HepG2 (cell line): ENCODE measurements around the gene HPD. TPM values are rescaled to one million over a fixed set of nuclear protein-coding genes. Genes with fewer than 3 reads are reported as not detected.
A peak's percentile ranks its signal among the peaks of the same experiment; 100 is the strongest.

Source experiments
- ATAC-seq: fragments of 200-7000 bp; cut with Tn5 transposase; 3 replicates; pipeline ENCODE4 v1.9.1; 2020; ENCODE audit warnings: mild to moderate bottlenecking, moderate library complexity
- BruUV-seq: library from RNA; stranded (reverse); fragments of 400-500 nt; replicated peaks from 2 replicates; lab custom pipeline; 2021; lab: Mats Ljungman, UMichigan
- CTCF ChIA-PET: fragments of 300-600 bp; formaldehyde crosslinking; extraction: SDS; loops from one replicate; lab custom pipeline; 2021; ENCODE audit warnings: low total read pairs, inconsistent platforms, low intra/inter-chr PET ratio; lab: Yijun Ruan, JAX
- POLR2A ChIA-PET: fragments of 350-600 bp; sonication (Branson Sonifier 250); formaldehyde crosslinking; loops from one replicate; lab custom pipeline; 2020; ENCODE audit warnings: antibody characterized with exemption, inconsistent platforms; lab: Yijun Ruan, JAX
- DNase-seq: peaks from one replicate; pipeline ENCODE4 v3.0.0-alpha.2; 2015; ENCODE audit warnings: low spot score
- FAIRE-seq: peaks from 3 replicates; lab custom pipeline; 2011; peaks lifted over from hg19 to GRCh38; lab: Jason Lieb, UNC
- H2AFZ ChIP-seq: one replicate; pipeline ENCODE4 v1.6.1; 2011; ENCODE audit warnings: low read length, inconsistent platforms
- H3K27ac ChIP-seq: fragments of 300-600 bp; 3 replicates; pipeline ENCODE4 v1.8.0; 2011; ENCODE audit warnings: mixed run types, mild to moderate bottlenecking, mixed read lengths, low read length, inconsistent platforms; ENCODE audit not compliant: insufficient read depth; ENCODE audit errors: extremely low read length
- H3K27me3 ChIP-seq, 2 experiments: fragments of 200-600 bp in 1 of 2; 2 replicates in 1 of 2; 3 replicates in 1 of 2; pipeline versions ENCODE4 v1.6.0 to v1.8.0; 2011; ENCODE audit warnings: low read length in 2 of 2, mild to moderate bottlenecking in 2 of 2, moderate library complexity in 2 of 2, inconsistent platforms in 1 of 2; ENCODE audit not compliant: insufficient read depth in 2 of 2, control insufficient read depth in 1 of 2
- H3K36me3 ChIP-seq, 2 experiments: fragments of 200-600 bp in 1 of 2; replicated peaks in 1 of 2; 2 replicates in 1 of 2; 3 replicates in 1 of 2; pipeline versions ENCODE4 v1.5.1 to v1.8.0; 2011; ENCODE audit warnings: low read length in 2 of 2, inconsistent platforms in 1 of 2; ENCODE audit not compliant: insufficient read depth in 2 of 2, control insufficient read depth in 1 of 2
- H3K4me1 ChIP-seq: 2 replicates; pipeline ENCODE4 v1.5.1; 2012; ENCODE audit warnings: low read length, inconsistent platforms; ENCODE audit not compliant: insufficient read depth
- H3K4me2 ChIP-seq: 2 replicates; pipeline ENCODE4 v1.6.0; 2011; ENCODE audit warnings: low read depth, low read length, inconsistent platforms
- H3K4me3 ChIP-seq, 3 experiments: fragments of 200-600 bp in 1 of 3; sonication (generic), shearing (Covaris generic) in 1 of 3; replicated peaks in 1 of 3; 2 replicates each; pipeline ENCODE4 v1.5.1; 2011 to 2016; ENCODE audit warnings: low read length in 3 of 3, inconsistent platforms in 2 of 3, low read depth in 2 of 3, mild to moderate bottlenecking in 2 of 3, control low read depth in 1 of 3, mixed read lengths in 1 of 3; ENCODE audit not compliant: insufficient read depth in 1 of 3
- H3K79me2 ChIP-seq: one replicate; pipeline ENCODE4 v1.6.1; 2011; ENCODE audit warnings: low read length, inconsistent platforms; ENCODE audit not compliant: insufficient read depth
- H3K9ac ChIP-seq: 2 replicates; pipeline ENCODE4 v1.6.0; 2011; ENCODE audit warnings: mild to moderate bottlenecking, low read depth, low read length, inconsistent platforms; ENCODE audit not compliant: insufficient read depth
- H3K9me3 ChIP-seq: 2 replicates; pipeline ENCODE4 v1.5.1; 2012; ENCODE audit warnings: mild to moderate bottlenecking, low read length
- H4K20me1 ChIP-seq: 2 replicates; pipeline ENCODE4 v1.6.0; 2011; ENCODE audit warnings: inconsistent platforms, mild to moderate bottlenecking, low read length, moderate library complexity; ENCODE audit not compliant: insufficient read depth
- CCDC6 ChIP-seq: sonication (generic); formaldehyde crosslinking; IDR thresholded peaks from 2 replicates; pipeline ENCODE4 v1.8.1; 2022; ENCODE audit warnings: mild to moderate bottlenecking, missing genetic modification reagents, moderate library complexity
- MLXIP ChIP-seq: sonication (generic); formaldehyde crosslinking; IDR thresholded peaks from 2 replicates; pipeline ENCODE4 v1.9.0; 2021; ENCODE audit warnings: missing genetic modification reagents, borderline replicate concordance
- MYC ChIP-seq: sonication (generic); formaldehyde crosslinking; IDR thresholded peaks from 2 replicates; pipeline ENCODE4 v1.9.0; 2021; ENCODE audit warnings: missing genetic modification reagents, borderline replicate concordance
- POGZ ChIP-seq: sonication (generic); formaldehyde crosslinking; IDR thresholded peaks from 2 replicates; pipeline ENCODE4 v1.4.0; 2020; ENCODE audit warnings: mild to moderate bottlenecking, missing genetic modification reagents
- PRDM15 ChIP-seq: sonication (generic); formaldehyde crosslinking; IDR thresholded peaks from 2 replicates; pipeline ENCODE4 v1.4.0; 2020; ENCODE audit warnings: missing genetic modification reagents
- RELA ChIP-seq: sonication (generic); formaldehyde crosslinking; IDR thresholded peaks from 2 replicates; pipeline ENCODE4 v1.4.0; 2020; ENCODE audit warnings: missing genetic modification reagents
- SIN3A ChIP-seq: IDR thresholded peaks from 2 replicates; pipeline ENCODE4 v1.6.1; 2011; ENCODE audit warnings: low read depth, mild to moderate bottlenecking, control low read depth, low read length, borderline replicate concordance
- SP2 ChIP-seq: sonication (generic); formaldehyde crosslinking; IDR thresholded peaks from 2 replicates; pipeline ENCODE4 v1.5.1; 2020; ENCODE audit warnings: mild to moderate bottlenecking, missing genetic modification reagents
- SRF ChIP-seq: IDR thresholded peaks from 2 replicates; pipeline ENCODE4 v1.6.1; 2011; ENCODE audit warnings: mild to moderate bottlenecking, low read depth, low read length, moderate library complexity
- SRSF9 ChIP-seq: fragments of 200-400 bp; formaldehyde crosslinking; IDR thresholded peaks from 2 replicates; pipeline ENCODE4 v1.6.1; 2018; ENCODE audit warnings: borderline replicate concordance, mild to moderate bottlenecking, low read depth, low read length; ENCODE audit not compliant: insufficient read depth, poor library complexity, severe bottlenecking
- SSRP1 ChIP-seq: IDR thresholded peaks from 2 replicates; pipeline ENCODE4 v1.6.1; 2016; ENCODE audit warnings: control low read depth
- TAF1 ChIP-seq: sonication (generic); formaldehyde crosslinking; IDR thresholded peaks from 2 replicates; pipeline ENCODE4 v1.4.0; 2020; ENCODE audit warnings: missing genetic modification reagents
- XRCC5 ChIP-seq: fragments of 200-400 bp; formaldehyde crosslinking; optimal IDR thresholded peaks from 2 replicates; pipeline ENCODE3; 2017; ENCODE audit warnings: mild to moderate bottlenecking, low read length
- ZNF253 ChIP-seq: sonication (generic); formaldehyde crosslinking; IDR thresholded peaks from 2 replicates; pipeline ENCODE4 v1.8.0; 2022; ENCODE audit warnings: mild to moderate bottlenecking, missing genetic modification reagents, borderline replicate concordance
- ZNF367 ChIP-seq: sonication (generic); formaldehyde crosslinking; IDR thresholded peaks from 2 replicates; pipeline ENCODE4 v1.4.0; 2020; ENCODE audit warnings: missing genetic modification reagents, borderline replicate concordance
- ZNF777 ChIP-seq: sonication (generic); formaldehyde crosslinking; IDR thresholded peaks from 2 replicates; pipeline ENCODE4 v1.4.0; 2020; ENCODE audit warnings: missing genetic modification reagents
- ZNF850 ChIP-seq: sonication (generic); formaldehyde crosslinking; conservative IDR thresholded peaks from 2 replicates; pipeline ENCODE4 v1.9.0; 2021; ENCODE audit warnings: mild to moderate bottlenecking, missing genetic modification reagents
- WGBS: methylation state at CpG from one replicate; pipeline ENCODE4 v1.1.6; 2017; ENCODE audit warnings: low lambda C conversion rate; 5-methylcytosine and 5-hydroxymethylcytosine counted together
- in situ Hi-C: cut with HindIII; loops from 2 replicates; pipeline ENCODE4 v1.10.0; 2017; ENCODE audit warnings: low pct_unique_long_range_greater_than_20kb; ENCODE audit not compliant: extremely low pct_ligation_motif_present
- intact Hi-C: fragments of 100-400 bp; cut with micrococcal nuclease; formaldehyde crosslinking; loops from one replicate; pipeline ENCODE4 v1.10.0; 2022; ENCODE audit not compliant: unreplicated experiment
- polyA plus RNA-seq, 8 experiments: library from polyadenylated mRNA; depleted of rRNA in 3 of 8; stranded (reverse) in 7 of 8; unstranded in 1 of 8; fragments of >200 nt; fragmentation: Illumina TruSeq in 4 of 8; extraction: Trizol in 4 of 8; gene quantifications; 2 replicates each; pipeline versions ENCODE4 v1.2.1 to v1.2.3, GENCODE V29; 2011 to 2016; ENCODE audit warnings: low read depth in 4 of 8, missing spikeins in 1 of 8, mixed read lengths in 1 of 8; ENCODE audit not compliant: insufficient read depth in 1 of 8
- total RNA-seq, 5 experiments: library from RNA; depleted of rRNA; stranded (reverse); fragments of >200 nt; fragmentation: Illumina TruSeq; extraction: Trizol; gene quantifications; 2 replicates each; pipeline ENCODE4 v1.2.3, GENCODE V29; 2016; ENCODE audit warnings: low read depth in 1 of 5

HPD gene
- total and polyA plus RNA-seq, 2 of the 13 experiments (the other 11 are each of a cell fraction or from before 2014, with no cell fraction given): 120 to 195 TPM

- intact Hi-C loops (loop anchor here (1.0 kb wide), 1 partner anchor 16 kb away; no protein-coding TSS in a partner anchor), in situ Hi-C loops (no loop called here)
- peak overlapping the region; percentile 64 for H3K9ac ChIP-seq
- H4K20me1 ChIP-seq: 0 out of 2 replicates have a peak, but pooled peaks cover 8% of the 10 kb centered on the region
- H3K36me3 ChIP-seq: peaks cover 21 to 40% of the 10 kb centered on the region in 2 experiments; a peak in 4 of 5 replicates
- H3K4me3 ChIP-seq: peak overlapping the region; percentile 62 to 71 (median 63)
- H3K4me2 ChIP-seq: peak overlapping the region; percentile 79
- WGBS: 13% methylated on average over 11 of the region's 46 CpGs
- FAIRE-seq: peak; percentile 4
- POLR2A ChIA-PET: interaction anchor here (1.0 to 14.5 kb wide), 9 partner anchors 9 to 100 kb away, joined by 3 to 393 read pairs (median 4); partner anchors contain the start of genes HPD, PSMD9, RHOF and SETD1B
- peak; percentile 91 for ATAC-seq
- H3K79me2 ChIP-seq: peaks cover 35% of the 10 kb centered on the region
- peak overlapping the region; percentile 57 for H3K27ac ChIP-seq
- CTCF ChIA-PET: interaction anchor here (0.7 to 4.5 kb wide), 8 partner anchors 11 to 115 kb away, joined by 3 to 89 read pairs (median 5); partner anchors contain the start of genes PSMD9 and RHOF
- peaks cover 38% of the 10 kb centered on the region for H3K4me1 ChIP-seq
- no TSS peak for BruUV-seq
- H3K9me3 ChIP-seq: no peaks in the 10 kb centered on the region
- no peaks in the 10 kb centered on the region for H3K27me3 ChIP-seq
- H2AFZ ChIP-seq: no peak overlapping the region
- peak; percentile 57 for DNase-seq
- no peak for TF ChIP-seq MLXIP (CRISPR knock-in tag)
- no peak for TF ChIP-seq POGZ (CRISPR knock-in tag)
- no peak for TF ChIP-seq CCDC6 (CRISPR knock-in tag)
- peak; percentile 53 for TF ChIP-seq ZNF777
- no peak for TF ChIP-seq SRF
- TF ChIP-seq SIN3A: peak; percentile 51; the same call in 1 of the 2 replicates
- no peak for TF ChIP-seq SSRP1 (CRISPR knock-in tag)
- 0 out of 2 replicates have a peak, but pooled peaks have one; percentile 15 for TF ChIP-seq ZNF253 (CRISPR knock-in tag)
- TF ChIP-seq SP2 (CRISPR knock-in tag): peak; percentile 45; the same call in 1 of the 2 replicates
- TF ChIP-seq TAF1: 0 out of 2 replicates have a peak, but pooled peaks have one; percentile 18
- TF ChIP-seq RELA (CRISPR knock-in tag): no peak
- peak; percentile 32; the same call in 1 of the 2 replicates for TF ChIP-seq MYC
- no peak for TF ChIP-seq SRSF9
- peak; percentile 87 for TF ChIP-seq PRDM15 (CRISPR knock-in tag)
- TF ChIP-seq XRCC5: peak; percentile 9
- TF ChIP-seq ZNF367 (CRISPR knock-in tag): no peak
- no peak for TF ChIP-seq ZNF850 (CRISPR knock-in tag)
Measured at GRCh38 chr12:121811434-121812319, 47.0 kb downstream of the HPD start.
